Measurements from ENCODE around the gene TRABD2B.

TRABD2B gene

GRCh38 chr1:47931395-47931794 is 65.8 kb downstream of the TRABD2B start:
- in situ Hi-C loops (cut with HindIII; ENCODE audit: low pct_unique_long_range_greater_than_20kb, low sequenced_read_pairs), result no loop called here
- TF ChIP-seq JUND (IDR thresholded peaks at IDR 0.05; ENCODE audit: low read depth), result no peak
- peak; percentile 16 to 69 for DNase-seq (ENCODE audit: low read depth in 1 of 2, low spot score in 1 of 2)

DNA sequence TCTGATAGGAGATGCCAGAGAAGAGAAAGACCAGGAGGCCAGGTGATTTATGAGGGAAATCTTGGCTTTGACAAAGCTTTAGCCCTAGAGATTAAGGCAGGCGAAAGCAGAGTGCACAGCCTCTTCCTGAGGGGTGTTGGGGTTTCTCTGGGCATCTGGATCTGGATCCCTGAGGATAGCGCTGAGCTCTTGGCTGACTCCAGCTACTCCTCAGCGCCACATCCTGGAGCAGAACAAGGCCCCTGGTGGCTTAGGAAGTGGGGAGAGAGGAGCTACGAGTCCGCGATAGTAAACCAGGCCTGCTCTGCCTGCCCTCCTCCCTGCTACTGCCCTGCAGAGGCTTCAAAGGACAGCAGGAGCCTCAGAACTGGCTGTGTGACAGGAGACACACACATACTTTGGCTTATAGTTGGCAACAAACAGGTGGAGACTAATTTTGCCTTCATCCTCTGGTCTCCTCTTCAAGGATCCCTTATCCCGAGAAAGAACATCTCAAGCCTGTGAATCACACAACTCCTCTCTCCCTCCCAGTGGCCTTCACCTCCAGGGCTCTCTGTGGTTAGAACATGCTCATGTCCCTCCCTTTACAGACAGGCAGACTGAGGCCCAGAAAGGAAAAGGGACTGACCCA is 66.9 kb downstream of the TRABD2B start:
- DNase-seq (ENCODE audit: low read depth in 1 of 2, low spot score in 1 of 2), result no peak
- TF ChIP-seq JUND (IDR thresholded peaks at IDR 0.05; ENCODE audit: low read depth), result no peak
- in situ Hi-C loops (cut with HindIII; ENCODE audit: low pct_unique_long_range_greater_than_20kb, low sequenced_read_pairs), result no loop called here

DNA sequence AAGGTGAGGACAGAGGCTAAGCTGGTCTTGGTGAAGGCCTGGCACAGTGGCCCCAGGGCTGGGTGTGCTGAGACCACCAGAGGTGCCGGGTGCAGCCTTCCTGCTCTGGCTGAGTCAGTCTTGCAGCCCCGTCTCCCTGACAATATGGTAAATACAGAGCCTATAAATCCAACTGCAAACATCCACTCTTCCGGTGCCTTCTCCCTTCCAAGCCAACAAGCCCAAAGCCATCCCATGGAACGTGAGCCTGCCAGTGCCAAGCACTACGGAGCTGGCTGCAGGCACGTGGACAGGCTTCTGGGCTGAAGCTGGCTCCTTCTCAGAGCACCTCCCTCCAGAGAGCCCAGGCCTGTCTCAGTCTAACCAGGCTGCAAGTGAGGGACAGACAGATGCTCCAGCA is 70.0 kb downstream of the TRABD2B start:
- no peak for TF ChIP-seq JUND (IDR thresholded peaks at IDR 0.05; ENCODE audit: low read depth)
- in situ Hi-C loops (cut with HindIII; ENCODE audit: low pct_unique_long_range_greater_than_20kb, low sequenced_read_pairs), result no loop called here
- peak in 1 of 2 experiments; percentile 51 for DNase-seq (ENCODE audit: low read depth in 1 of 2, low spot score in 1 of 2)

- in situ Hi-C loops (cut with HindIII; ENCODE audit: low pct_unique_long_range_greater_than_20kb, low sequenced_read_pairs), result no loop called here
- TF ChIP-seq JUND (IDR thresholded peaks at IDR 0.05; ENCODE audit: low read depth), result no peak
Observed at GRCh38 chr1:47926461-47926999, 70.7 kb downstream of the TRABD2B start.

DNA sequence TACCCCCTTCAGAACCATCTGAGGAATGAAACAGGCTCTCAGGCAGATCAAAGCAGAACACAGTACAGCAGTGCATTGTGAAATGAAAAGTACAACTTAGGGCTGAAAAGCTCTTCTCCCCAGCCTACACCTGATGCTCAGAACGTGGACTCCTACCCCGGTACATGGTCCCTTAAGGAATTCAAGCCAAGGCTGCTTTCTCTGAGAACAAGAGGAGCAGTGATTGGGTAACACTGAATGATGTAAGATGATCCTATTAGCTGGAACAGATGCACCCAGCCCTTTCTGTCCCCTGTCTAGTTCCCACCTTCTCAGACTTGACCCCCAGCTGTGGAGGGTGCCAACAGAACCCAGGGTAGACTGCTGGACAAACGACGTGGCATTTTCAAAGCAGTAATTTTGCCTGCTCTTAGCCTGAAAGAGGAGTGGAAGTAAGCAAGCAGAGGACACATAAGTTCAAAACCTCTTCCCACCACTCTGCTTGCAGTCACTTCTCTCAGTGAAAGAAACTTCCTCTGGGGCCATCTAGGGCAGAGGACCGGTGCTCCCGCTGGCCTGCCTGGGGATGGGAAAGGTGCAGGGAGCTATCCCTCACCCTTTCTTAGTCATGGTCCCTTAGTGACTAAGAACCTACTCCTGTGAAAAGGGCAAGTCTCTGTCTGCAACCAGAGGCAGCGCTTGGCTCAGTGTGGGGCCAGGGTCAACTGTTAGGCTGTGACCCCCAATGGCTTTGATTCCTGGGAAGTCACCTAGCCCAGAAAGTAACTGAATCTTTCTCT is 72.7 kb downstream of the TRABD2B start:
- DNase-seq (ENCODE audit: low read depth in 1 of 2, low spot score in 1 of 2), result no peak
- no peak for TF ChIP-seq JUND (IDR thresholded peaks at IDR 0.05; ENCODE audit: low read depth)
- in situ Hi-C loops (cut with HindIII; ENCODE audit: low pct_unique_long_range_greater_than_20kb, low sequenced_read_pairs), result no loop called here

More at GRCh38 chr1:47926461-47926999, 70.7 kb downstream of the TRABD2B start:
- DNase-seq (ENCODE audit: low read depth in 1 of 2, low spot score in 1 of 2), result peak in 1 of 2 experiments; percentile 33

- no peak for TF ChIP-seq JUND (IDR thresholded peaks at IDR 0.05; ENCODE audit: low read depth)
- in situ Hi-C loops (cut with HindIII; ENCODE audit: low pct_unique_long_range_greater_than_20kb, low sequenced_read_pairs), result no loop called here
- DNase-seq (ENCODE audit: low read depth in 1 of 2, low spot score in 1 of 2), result no peak
Observed at GRCh38 chr1:47921935-47922415, 75.2 kb downstream of the TRABD2B start.

DNA sequence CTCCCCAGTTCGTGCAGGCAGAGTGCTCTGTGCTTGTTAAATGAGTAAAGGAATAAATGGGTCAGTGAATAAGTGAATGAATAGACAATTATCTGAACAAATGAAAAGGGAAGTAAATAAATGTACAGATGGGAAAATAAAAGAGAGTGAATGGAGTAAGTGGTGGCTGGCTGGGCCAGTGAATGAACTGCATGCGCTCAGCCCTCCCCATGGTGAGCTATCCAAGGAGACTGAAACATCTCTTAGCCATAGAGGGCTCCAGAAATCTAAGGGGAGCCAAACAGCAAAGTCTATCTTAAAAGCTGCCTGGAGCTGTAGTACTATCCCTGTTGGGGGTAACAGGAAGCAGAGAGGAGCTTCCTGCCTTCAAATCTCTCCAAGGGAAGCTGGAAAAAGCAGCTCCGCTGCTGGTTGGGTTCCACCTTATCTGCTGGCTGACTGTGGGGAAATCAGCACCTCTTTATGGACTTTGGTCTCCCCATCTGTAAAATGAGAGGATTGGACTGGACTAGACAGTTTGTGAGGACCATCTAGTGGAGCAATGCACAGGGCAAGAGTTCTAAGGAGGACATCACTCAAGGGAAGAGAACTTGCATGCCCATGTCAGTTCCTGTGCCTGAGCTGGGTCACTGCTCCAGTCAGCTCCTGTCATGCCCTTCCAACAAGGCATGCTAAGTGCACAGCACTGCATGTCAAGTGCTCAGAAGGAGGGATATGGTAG is 77.9 kb downstream of the TRABD2B start:
- in situ Hi-C loops (cut with HindIII; ENCODE audit: low pct_unique_long_range_greater_than_20kb, low sequenced_read_pairs), result no loop called here
- TF ChIP-seq JUND (IDR thresholded peaks at IDR 0.05; ENCODE audit: low read depth), result no peak
- no peak for DNase-seq (ENCODE audit: low read depth in 1 of 2, low spot score in 1 of 2)

DNA sequence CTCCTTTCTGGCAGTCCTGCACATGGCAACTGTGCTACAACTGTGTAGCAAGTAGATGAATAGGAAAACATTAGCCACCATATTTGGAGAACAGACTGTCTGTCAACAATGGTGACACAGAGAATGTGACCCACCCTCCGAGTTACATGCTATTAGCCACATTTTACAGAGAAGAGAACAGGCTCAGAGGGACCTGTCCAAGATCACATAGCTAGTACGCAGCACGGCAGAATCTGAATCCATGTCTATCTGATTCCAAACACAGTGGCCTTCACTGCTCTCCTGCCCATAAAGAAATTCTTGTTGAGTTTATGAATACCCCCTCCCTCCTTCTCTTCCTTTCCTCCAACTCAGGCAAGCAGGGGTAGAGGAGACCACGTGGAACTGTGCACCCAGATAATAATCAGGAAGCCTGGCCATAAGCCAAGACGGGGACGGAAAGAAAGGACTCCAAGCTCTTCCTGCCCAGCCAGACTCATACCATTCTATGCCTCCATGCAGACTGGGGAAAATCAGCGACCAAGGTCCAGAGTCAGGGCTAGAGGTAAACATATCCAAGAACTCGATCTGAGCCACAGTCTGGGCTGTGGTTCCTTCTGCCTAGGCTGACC is 78.8 kb downstream of the TRABD2B start:
- TF ChIP-seq JUND (IDR thresholded peaks at IDR 0.05; ENCODE audit: low read depth), result no peak
- peak in 1 of 2 experiments; percentile 15 for DNase-seq (ENCODE audit: low read depth in 1 of 2, low spot score in 1 of 2)
- in situ Hi-C loops (cut with HindIII; ENCODE audit: low pct_unique_long_range_greater_than_20kb, low sequenced_read_pairs), result no loop called here

DNA sequence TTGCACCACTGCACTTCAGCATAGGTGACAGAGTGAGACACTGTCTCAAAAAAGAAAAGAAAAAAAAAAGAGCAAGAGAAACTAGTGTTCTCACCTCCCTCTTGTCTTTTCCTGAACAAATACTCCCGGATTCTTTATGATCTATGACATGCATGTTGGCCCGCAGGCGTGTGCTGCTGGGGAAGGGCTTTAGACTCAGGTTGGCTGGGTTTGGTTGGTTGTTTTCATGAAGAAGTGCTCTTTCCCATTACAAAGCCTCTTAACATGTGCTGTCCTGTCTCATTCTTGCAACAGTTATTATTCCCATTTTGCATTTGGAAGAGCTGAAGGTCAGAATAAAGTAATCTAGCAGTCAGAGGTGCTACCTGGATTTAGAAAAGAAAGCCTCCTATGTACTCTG is 79.5 kb downstream of the TRABD2B start:
- TF ChIP-seq JUND (IDR thresholded peaks at IDR 0.05; ENCODE audit: low read depth), result no peak
- in situ Hi-C loops (cut with HindIII; ENCODE audit: low pct_unique_long_range_greater_than_20kb, low sequenced_read_pairs), result no loop called here
- no peak for DNase-seq (ENCODE audit: low read depth in 1 of 2, low spot score in 1 of 2)

GRCh38 chr1:47915677-47916353 is 81.4 kb downstream of the TRABD2B start:
- DNase-seq (ENCODE audit: low read depth in 1 of 2, low spot score in 1 of 2), result no peak
- TF ChIP-seq JUND (IDR thresholded peaks at IDR 0.05; ENCODE audit: low read depth), result no peak
- in situ Hi-C loops (cut with HindIII; ENCODE audit: low pct_unique_long_range_greater_than_20kb, low sequenced_read_pairs), result no loop called here

GRCh38 chr1:47914952-47915676 is 82.1 kb downstream of the TRABD2B start:
- in situ Hi-C loops (cut with HindIII; ENCODE audit: low pct_unique_long_range_greater_than_20kb, low sequenced_read_pairs), result no loop called here
- DNase-seq (ENCODE audit: low read depth in 1 of 2, low spot score in 1 of 2), result no peak
- no peak for TF ChIP-seq JUND (IDR thresholded peaks at IDR 0.05; ENCODE audit: low read depth)
